K562 (cell line): ENCODE results near the gene PRELID2.

Experiments
- CTCF ChIP-seq, 3 experiments: IDR thresholded peaks in 2 of 3; conservative IDR thresholded peaks in 1 of 3; 2 replicates each; pipeline ENCODE4 v1.5.1; 2011 to 2012; ENCODE audit warnings: low read length in 3 of 3, mild to moderate bottlenecking in 3 of 3, control low read depth in 2 of 3, improper control_type of control experiment in 1 of 3, inconsistent platforms in 1 of 3, low read depth in 1 of 3, mixed read lengths in 1 of 3, moderate library complexity in 1 of 3; ENCODE audit not compliant: insufficient read depth in 2 of 3
- EP300 ChIP-seq: IDR thresholded peaks from 2 replicates; pipeline ENCODE4 v1.6.1; 2012; ENCODE audit warnings: low read length, improper control_type of control experiment
- HNRNPK ChIP-seq: fragments of 200-400 bp; formaldehyde crosslinking; IDR thresholded peaks from one replicate; pipeline ENCODE4 v1.6.1; 2018; ENCODE audit warnings: mild to moderate bottlenecking, low read depth, low read length; ENCODE audit not compliant: poor library complexity, severe bottlenecking
- MAFG ChIP-seq: fragments of 450-650 bp; conservative IDR thresholded peaks from 2 replicates; pipeline ENCODE4 v1.6.1; 2016; ENCODE audit warnings: missing genetic modification characterization, missing compliant biosample characterization
- MCM3 ChIP-seq: fragments of 450-650 bp; IDR thresholded peaks from 2 replicates; pipeline ENCODE4 v1.6.1; 2016
- POLR2A ChIP-seq: fragments of 450-650 bp; conservative IDR thresholded peaks from 2 replicates; pipeline ENCODE4 v1.6.1; 2016
- POLR2AphosphoS5 ChIP-seq: IDR thresholded peaks from 2 replicates; pipeline ENCODE4 v1.6.1; 2011; ENCODE audit warnings: mild to moderate bottlenecking, low read depth, low read length, moderate library complexity; ENCODE audit not compliant: control insufficient read depth, insufficient read depth
- RFX5 ChIP-seq: IDR thresholded peaks from 2 replicates; pipeline ENCODE4 v1.6.1; 2011; ENCODE audit warnings: low read depth, mild to moderate bottlenecking, improper control_type of control experiment, low read length
- SAFB ChIP-seq: fragments of 200-400 bp; formaldehyde crosslinking; IDR thresholded peaks from 2 replicates; pipeline ENCODE4 v1.6.1; 2017; ENCODE audit warnings: low read depth, low read length, borderline replicate concordance
- SMARCE1 ChIP-seq: fragments of 450-650 bp; IDR thresholded peaks from 2 replicates; pipeline ENCODE4 v1.7.1; 2016; ENCODE audit warnings: mild to moderate bottlenecking
- ZBTB1 ChIP-seq: sonication (generic); formaldehyde crosslinking; IDR thresholded peaks from 2 replicates; pipeline ENCODE4 v1.8.1; 2023; ENCODE audit warnings: missing genetic modification reagents, low read depth, mild to moderate bottlenecking, borderline replicate concordance

GRCh38 chr5:145737578-145737977 is 97.6 kb downstream of the PRELID2 start:
- TF ChIP-seq RFX5 = no peak
- TF ChIP-seq MCM3 = no peak
- TF ChIP-seq HNRNPK = no peak
- TF ChIP-seq MAFG (tag) = no peak
- TF ChIP-seq CTCF (IDR thresholded peaks at IDR 0.05 in 2 of 3, conservative IDR thresholded peaks at IDR 0.05 in 1 of 3; ENCODE audit: insufficient read depth in 2 of 3, low read depth in 1 of 3, low read length in 3 of 3) = no peak
- no peak for TF ChIP-seq ZBTB1
- TF ChIP-seq SMARCE1 = no peak
- TF ChIP-seq SAFB = no peak
- no peak for TF ChIP-seq POLR2A
- no peak for TF ChIP-seq POLR2AphosphoS5
- TF ChIP-seq EP300 = no peak
